Airway epithelial cell (primary cell): ENCODE results near the gene PCDH11X. TPM values are rescaled to one million over a fixed set of nuclear protein-coding genes. Genes with fewer than 3 reads are reported as not detected.

Experiments used
- total RNA-seq: library from RNA; depleted of rRNA; stranded (reverse); fragments of >200 nt; gene quantifications from 2 replicates; pipeline ENCODE4 v1.2.3, GENCODE V29; 2015

Gene PCDH11X
- not detected in 2 replicates for total RNA-seq

GRCh38 chrX:91779135-91779534 lies at the start of gene PCDH11X:
TSS of gene PCDH11X (plus strand) at chrX:91779375. CDS start at chrX:91835505, 56,130 bp downstream.

